Lower leg skin (tissue), 4 donors: Measurements from ENCODE around the gene BAHCC1. TPM values are rescaled to one million over a fixed set of nuclear protein-coding genes. Genes with fewer than 3 reads are reported as not detected.
A peak's percentile ranks its signal among the peaks of the same experiment; 100 is the strongest.

Source experiments
- DNase-seq, 2 donors: peaks; one replicate each; pipeline ENCODE4 v3.0.0-alpha.2; 2019; ENCODE audit warnings: low spot score in 2 of 2
- H3K4me3 ChIP-seq: fragments of 200-600 bp; sonication (generic); 2 replicates; pipeline ENCODE4 v1.5.1; 2017; ENCODE audit warnings: mild to moderate bottlenecking, low read depth; ENCODE audit not compliant: poor library complexity, severe bottlenecking
- CTCF ChIP-seq, 3 donors: fragments of 450-650 bp; IDR thresholded peaks; one replicate each; pipeline ENCODE4 v1.5.1; 2016; ENCODE audit warnings: antibody characterized with exemption in 3 of 3, mild to moderate bottlenecking in 3 of 3, moderate library complexity in 2 of 3
- POLR2A ChIP-seq, 2 donors: fragments of 450-650 bp; IDR thresholded peaks; one replicate each; pipeline ENCODE4 v1.6.1; 2016 to 2017; ENCODE audit warnings: antibody characterized with exemption in 2 of 2, mild to moderate bottlenecking in 1 of 2, moderate library complexity in 1 of 2
- WGBS, 2 donors: methylation state at CpG; one replicate each; pipeline ENCODE4 v1.1.5; 2018; 5-methylcytosine and 5-hydroxymethylcytosine counted together
- intact Hi-C: fragments of 100-400 bp; cut with DNase I; formaldehyde crosslinking; loops from one replicate; pipeline ENCODE4 v1.15.0; 2023; ENCODE audit warnings: low total_unique reads
- total RNA-seq, 4 donors: library from RNA; depleted of rRNA; stranded (reverse); fragments of >200 nt; gene quantifications; one replicate each; pipeline ENCODE4 v1.1.0, GENCODE V29; 2016

BAHCC1 gene
- total RNA-seq, 4 donors from 2014 or later = 4.1 to 14.2 (median 10.0) TPM

GRCh38 chr17:81418710-81419318 lies 23.6 kb downstream of the BAHCC1 start:
- 16 to 17% methylated on average over 14 of the region's 14 CpGs for WGBS, 2 donors
- intact Hi-C loops = no loop called here
- TF ChIP-seq POLR2A (IDR thresholded peaks at IDR 0.05) = no peak
- no peak for TF ChIP-seq CTCF (IDR thresholded peaks at IDR 0.05)
- H3K4me3 ChIP-seq = no peak overlapping the region
- DNase-seq = no peak

GRCh38 chr17:81419319-81419885 lies 24.1 kb downstream of the BAHCC1 start:
- 7 to 13% methylated on average over 31 of the region's 32 CpGs for WGBS, 2 donors
- TF ChIP-seq CTCF (IDR thresholded peaks at IDR 0.05) (no peak), POLR2A (IDR thresholded peaks at IDR 0.05) (no peak)
- intact Hi-C loops = no loop called here
- peak; percentile 73 to 97 for DNase-seq
- H3K4me3 ChIP-seq = no peak overlapping the region

- peak in 1 of 2 donors; percentile 90 for DNase-seq
- TF ChIP-seq POLR2A (IDR thresholded peaks at IDR 0.05) (no peak), CTCF (IDR thresholded peaks at IDR 0.05) (no peak)
- intact Hi-C loops = no loop called here
- H3K4me3 ChIP-seq = no peak overlapping the region
- 34 to 36% methylated on average over 20 to 25 of the region's 28 CpGs for WGBS, 2 donors
These were observed 24.9 kb downstream of the BAHCC1 start for GRCh38 chr17:81419886-81420768.

- no peak overlapping the region for H3K4me3 ChIP-seq
- TF ChIP-seq CTCF (IDR thresholded peaks at IDR 0.05) (no peak), POLR2A (IDR thresholded peaks at IDR 0.05) (no peak)
- intact Hi-C loops = no loop called here
- WGBS, 2 donors = 64 to 88% methylated on average over 6 to 21 of the region's 24 CpGs
- peak in 1 of 2 donors; percentile 91 for DNase-seq
These were observed 25.7 kb downstream of the BAHCC1 start for GRCh38 chr17:81420769-81421462.

GRCh38 chr17:81422776-81423697 lies 27.8 kb downstream of the BAHCC1 start:
- DNase-seq = peak; percentile 75 to 95
- 4 to 7% methylated on average over 22 to 24 of the region's 34 CpGs for WGBS, 2 donors
- intact Hi-C loops = no loop called here
- H3K4me3 ChIP-seq = no peak overlapping the region
- TF ChIP-seq CTCF (IDR thresholded peaks at IDR 0.05) = no peak
- no peak for TF ChIP-seq POLR2A (IDR thresholded peaks at IDR 0.05)
